ENCODE measurements around the gene KLHL29.

- TF ChIP-seq CTCF (IDR thresholded peaks at IDR 0.05) (no peak), RXRA (IDR thresholded peaks at IDR 0.05; ENCODE audit: borderline replicate concordance, low read depth) (no peak), FOXJ3 (CRISPR knock-in tag; IDR thresholded peaks at IDR 0.05) (no peak), FOSL2 (IDR thresholded peaks at IDR 0.05; ENCODE audit: borderline replicate concordance, low read depth) (no peak), POLR2AphosphoS5 (IDR thresholded peaks at IDR 0.05; ENCODE audit: low read depth, low read length) (no peak), PBX3 (IDR thresholded peaks at IDR 0.05) (no peak), EP300 (IDR thresholded peaks at IDR 0.05; ENCODE audit: borderline replicate concordance in 1 of 2, low read depth in 1 of 2, low read length in 1 of 2) (no peak)
These were observed 318.8 kb downstream of the KLHL29 start for GRCh38 chr2:23703583-23704385.

Data from SK-N-SH (cell line).